CD4-positive, alpha-beta T cell treated with Interferon gamma for 1 hour (primary cell): ENCODE measurements around the gene FUNDC1.

Source experiments
- DNase-seq: peaks from one replicate; pipeline ENCODE4 v3.0.0-alpha.2; 2020

The FUNDC1 gene

GRCh38 chrX:44474410-44474809, 68.2 kb downstream of the FUNDC1 start:
- DNase-seq: no peak
